Suprapubic skin (tissue), 4 donors: ENCODE results near the gene RMND5B. TPM values are rescaled to one million over a fixed set of nuclear protein-coding genes. Genes with fewer than 3 reads are reported as not detected.
A peak's percentile ranks its signal among the peaks of the same experiment; 100 is the strongest.

Experiments used
- DNase-seq, 2 donors: peaks; one replicate each; pipeline ENCODE4 v3.0.0-alpha.2; 2019; ENCODE audit warnings: low spot score in 2 of 2
- H3K27ac ChIP-seq: fragments of 200-600 bp; sonication (generic); one replicate; pipeline ENCODE4 v1.5.1; 2019
- H3K27me3 ChIP-seq: fragments of 200-600 bp; sonication (generic); one replicate; pipeline ENCODE4 v1.5.1; 2019
- H3K36me3 ChIP-seq: fragments of 200-600 bp; sonication (generic); one replicate; pipeline ENCODE4 v1.5.1; 2019
- H3K4me1 ChIP-seq: fragments of 200-600 bp; sonication (generic); one replicate; pipeline ENCODE4 v1.5.1; 2019
- H3K4me3 ChIP-seq: fragments of 200-600 bp; sonication (generic); one replicate; pipeline ENCODE4 v1.5.1; 2019; ENCODE audit warnings: mild to moderate bottlenecking
- H3K9me3 ChIP-seq: fragments of 200-600 bp; sonication (generic); one replicate; pipeline ENCODE4 v1.5.1; 2019
- CTCF ChIP-seq, 2 donors: fragments of 200-600 bp in 1 of 2; fragments of 450-650 bp in 1 of 2; sonication (generic) in 1 of 2; IDR thresholded peaks; one replicate each; pipeline ENCODE4 v1.5.1; 2016 to 2019; ENCODE audit warnings: antibody characterized with exemption in 2 of 2, mild to moderate bottlenecking in 1 of 2, moderate library complexity in 1 of 2
- EP300 ChIP-seq: sonication (generic); formaldehyde crosslinking; IDR thresholded peaks from one replicate; pipeline ENCODE4 v1.6.1; 2017; ENCODE audit warnings: antibody characterized with exemption
- POLR2A ChIP-seq, 2 donors: fragments of 450-650 bp; IDR thresholded peaks; one replicate each; pipeline ENCODE4 v1.6.1; 2017; ENCODE audit warnings: antibody characterized with exemption in 2 of 2, mild to moderate bottlenecking in 2 of 2, moderate library complexity in 2 of 2
- POLR2AphosphoS5 ChIP-seq, 3 donors: sonication (generic); formaldehyde crosslinking; IDR thresholded peaks; one replicate each; pipeline ENCODE4 v1.6.1; 2017; ENCODE audit warnings: antibody characterized with exemption in 3 of 3
- WGBS: methylation state at CpG from one replicate; pipeline ENCODE4 v1.1.5; 2018; 5-methylcytosine and 5-hydroxymethylcytosine counted together
- total RNA-seq, 4 donors: library from RNA; depleted of rRNA; stranded (reverse); fragments of >200 nt; gene quantifications; one replicate each; pipeline ENCODE4 v1.1.0, GENCODE V29; 2016

The RMND5B gene
- total RNA-seq, 4 donors from 2014 or later: 38.6 to 60.6 (median 42.9) TPM

DNA sequence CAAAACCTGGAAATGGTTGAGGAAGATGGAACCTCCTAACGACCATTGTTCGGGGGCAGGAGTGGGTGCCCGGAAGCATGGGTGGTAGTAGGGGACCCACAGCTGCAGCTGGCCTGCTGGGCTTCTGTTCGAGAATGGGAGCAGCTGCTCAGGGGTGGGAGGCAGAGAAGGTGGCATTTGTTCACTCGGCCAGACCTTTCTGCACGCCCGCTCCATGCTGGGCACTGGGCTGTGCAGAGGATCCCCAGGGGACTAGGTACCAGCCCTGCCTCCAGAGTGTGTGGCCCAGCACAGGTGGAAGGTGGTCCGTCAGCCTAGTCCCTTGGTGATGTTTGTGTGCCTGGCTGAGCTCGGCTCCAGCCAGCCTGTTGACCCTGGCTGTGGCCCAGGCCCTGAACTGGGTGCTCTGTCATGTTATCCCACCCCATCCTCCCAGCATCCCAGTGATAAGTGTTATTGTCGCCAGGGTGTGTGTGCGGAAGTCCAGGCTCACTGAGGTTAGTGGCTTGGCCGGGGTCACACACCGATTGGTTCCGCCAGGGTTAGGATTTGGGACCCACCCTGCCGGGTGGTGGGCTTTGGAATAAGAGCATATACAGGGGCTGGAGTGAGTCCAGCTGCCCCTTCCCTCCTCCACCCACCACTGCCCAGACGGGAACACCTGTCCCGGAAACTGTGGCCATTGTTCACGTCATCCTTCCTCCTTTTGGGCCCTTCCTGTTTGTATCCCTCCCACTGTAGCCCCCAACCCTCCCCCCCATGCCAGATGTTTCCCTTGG lies 12.7 kb upstream of the RMND5B start:
- WGBS: 79% methylated on average over 14 of the region's 18 CpGs
- no peaks in the 10 kb centered on the region for H3K36me3 ChIP-seq
- no peak overlapping the region for H3K27ac ChIP-seq
- H3K4me1 ChIP-seq: peaks cover 46% of the 10 kb centered on the region
- TF ChIP-seq CTCF (IDR thresholded peaks at IDR 0.05): no peak
- no peak for TF ChIP-seq EP300
- peaks cover 60% of the 10 kb centered on the region for H3K27me3 ChIP-seq
- H3K9me3 ChIP-seq: no peaks in the 10 kb centered on the region
- no peak overlapping the region for H3K4me3 ChIP-seq
- DNase-seq: no peak

DNA sequence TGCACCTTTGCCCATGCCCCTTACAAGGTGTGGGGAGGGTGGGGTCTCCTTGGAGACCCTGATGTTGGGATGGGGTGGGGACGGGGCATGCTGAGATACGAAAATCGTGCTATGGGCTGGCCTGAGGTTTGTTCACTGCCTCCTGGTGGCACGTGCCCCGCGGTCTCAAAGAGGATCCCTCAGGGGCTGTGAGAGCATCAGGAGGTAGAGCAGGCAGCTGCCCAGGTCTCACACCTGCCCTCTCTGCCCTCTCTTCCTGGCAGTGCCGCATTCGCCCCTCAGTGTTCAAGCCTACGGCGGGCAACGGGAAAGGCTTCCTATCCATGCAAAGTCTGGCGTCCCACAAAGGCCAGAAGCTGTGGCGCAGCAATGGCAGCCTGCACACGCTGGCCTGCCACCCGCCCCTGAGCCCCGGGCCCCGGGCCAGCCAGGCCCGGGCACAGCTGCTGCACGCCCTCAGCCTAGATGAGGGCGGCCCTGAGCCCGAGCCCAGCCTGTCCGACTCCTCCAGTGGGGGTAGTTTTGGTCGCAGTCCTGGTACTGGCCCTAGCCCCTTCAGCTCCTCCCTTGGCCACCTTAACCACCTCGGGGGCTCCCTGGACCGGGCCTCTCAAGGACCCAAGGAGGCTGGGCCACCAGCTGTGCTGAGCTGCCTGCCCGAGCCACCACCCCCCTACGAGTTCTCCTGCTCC lies 10.8 kb upstream of the RMND5B start:
- TF ChIP-seq CTCF (IDR thresholded peaks at IDR 0.05) (no peak), POLR2AphosphoS5 (IDR thresholded peaks at IDR 0.05) (no peak), POLR2A (IDR thresholded peaks at IDR 0.05) (no peak), EP300 (no peak)
- Histone ChIP-seq H3K27ac (no peak overlapping the region), H3K27me3 (peaks cover 40% of the 10 kb centered on the region), H3K9me3 (no peaks in the 10 kb centered on the region), H3K36me3 (no peaks in the 10 kb centered on the region), H3K4me1 (peaks cover 48% of the 10 kb centered on the region), H3K4me3 (no peak overlapping the region)
- DNase-seq: no peak
- WGBS: 89% methylated on average over 16 of the region's 27 CpGs

DNA sequence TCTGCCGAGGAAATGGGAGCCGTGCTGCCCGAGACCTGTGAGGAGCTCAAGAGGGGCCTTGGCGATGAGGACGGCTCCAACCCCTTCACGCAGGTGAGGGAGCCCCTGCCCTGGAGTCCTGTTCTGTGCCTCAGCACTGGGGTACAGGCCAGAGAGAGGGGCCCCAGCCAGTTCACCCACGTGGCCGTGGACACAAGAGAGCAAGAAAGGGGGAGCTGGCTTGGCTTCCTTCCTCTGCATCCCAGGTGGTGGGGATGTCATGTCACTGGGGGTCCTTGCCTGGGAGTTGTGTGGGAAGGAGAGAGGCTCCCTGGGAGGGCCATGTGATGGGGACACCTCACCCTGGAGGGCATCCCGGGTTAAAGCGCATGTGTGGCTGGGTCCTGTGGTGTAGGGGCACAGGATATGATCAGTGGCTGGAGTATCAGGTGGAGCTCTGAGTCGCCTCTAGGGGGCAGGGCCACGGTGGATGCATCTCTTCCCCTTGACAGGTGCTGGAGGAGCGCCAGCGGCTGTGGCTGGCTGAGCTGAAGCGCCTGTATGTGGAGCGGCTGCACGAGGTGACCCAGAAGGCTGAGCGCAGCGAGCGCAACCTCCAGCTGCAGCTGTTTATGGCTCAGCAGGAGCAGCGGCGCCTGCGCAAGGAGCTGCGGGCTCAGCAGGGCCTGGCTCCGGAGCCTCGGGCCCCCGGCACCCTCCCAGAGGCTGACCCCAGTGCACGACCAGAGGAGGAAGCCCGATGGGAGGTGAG lies 10.0 kb upstream of the RMND5B start:
- peak in 1 of 2 donors; percentile 78 for DNase-seq

DNA sequence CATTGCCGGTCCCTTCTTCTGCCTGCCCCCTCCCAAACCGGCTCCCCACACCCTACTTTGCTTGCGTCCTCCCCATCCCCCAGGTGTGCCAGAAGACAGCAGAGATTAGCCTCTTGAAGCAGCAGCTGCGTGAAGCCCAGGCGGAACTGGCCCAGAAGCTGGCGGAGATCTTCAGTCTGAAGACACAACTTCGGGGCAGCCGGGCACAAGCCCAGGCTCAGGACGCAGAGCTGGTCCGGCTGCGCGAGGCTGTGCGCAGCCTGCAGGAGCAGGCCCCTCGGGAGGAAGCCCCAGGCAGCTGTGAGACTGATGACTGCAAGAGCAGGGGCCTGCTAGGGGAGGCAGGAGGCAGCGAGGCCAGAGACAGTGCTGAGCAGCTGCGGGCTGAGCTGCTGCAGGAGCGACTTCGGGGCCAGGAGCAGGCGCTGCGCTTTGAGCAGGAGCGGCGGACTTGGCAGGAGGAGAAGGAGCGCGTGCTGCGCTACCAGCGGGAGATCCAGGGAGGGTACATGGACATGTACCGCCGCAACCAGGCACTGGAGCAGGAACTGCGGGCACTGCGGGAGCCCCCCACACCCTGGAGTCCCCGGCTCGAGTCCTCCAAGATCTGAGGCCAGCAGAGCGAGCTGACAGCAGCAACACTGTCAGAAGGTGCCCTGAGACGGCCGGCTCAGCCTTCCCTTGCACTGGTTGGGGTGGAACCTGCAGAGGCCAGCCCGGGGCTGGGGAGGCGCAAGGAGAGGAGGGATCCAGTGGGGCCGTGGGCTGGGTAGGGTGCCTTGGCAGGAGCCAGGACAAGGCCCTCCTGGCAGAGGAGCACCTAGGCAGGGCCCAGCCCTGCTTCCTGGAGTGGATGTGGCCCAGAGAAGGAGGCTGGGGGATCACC lies 9.2 kb upstream of the RMND5B start:
- no peak overlapping the region for H3K4me3 ChIP-seq
- no peaks in the 10 kb centered on the region for H3K36me3 ChIP-seq
- 53% methylated on average over 6 of the region's 38 CpGs for WGBS
- peak overlapping the region; percentile 74 for H3K27ac ChIP-seq
- TF ChIP-seq EP300 (no peak), POLR2AphosphoS5 (IDR thresholded peaks at IDR 0.05) (no peak), POLR2A (IDR thresholded peaks at IDR 0.05) (no peak), CTCF (IDR thresholded peaks at IDR 0.05) (no peak)
- H3K9me3 ChIP-seq: no peaks in the 10 kb centered on the region
- no peak for DNase-seq
- peaks cover 27% of the 10 kb centered on the region for H3K27me3 ChIP-seq
- peaks cover 46% of the 10 kb centered on the region for H3K4me1 ChIP-seq

More for the DNA sequence above, 10.0 kb upstream of the RMND5B start:
- Histone ChIP-seq H3K27ac (peak overlapping the region; percentile 27), H3K9me3 (no peaks in the 10 kb centered on the region), H3K36me3 (no peaks in the 10 kb centered on the region), H3K4me1 (peaks cover 53% of the 10 kb centered on the region), H3K4me3 (no peak overlapping the region), H3K27me3 (peaks cover 33% of the 10 kb centered on the region)
- 34% methylated on average over 8 of the region's 29 CpGs for WGBS
- TF ChIP-seq POLR2A (IDR thresholded peaks at IDR 0.05) (no peak), CTCF (IDR thresholded peaks at IDR 0.05) (peak in 1 of 2 donors; percentile 49), EP300 (no peak)
